ENCODE data around the gene MPP3. TPM values are rescaled to one million over a fixed set of nuclear protein-coding genes. Genes with fewer than 3 reads are reported as not detected.

MPP3 gene
- total RNA-seq, 1 experiment from 2014 or later = 13.4 TPM

DNA sequence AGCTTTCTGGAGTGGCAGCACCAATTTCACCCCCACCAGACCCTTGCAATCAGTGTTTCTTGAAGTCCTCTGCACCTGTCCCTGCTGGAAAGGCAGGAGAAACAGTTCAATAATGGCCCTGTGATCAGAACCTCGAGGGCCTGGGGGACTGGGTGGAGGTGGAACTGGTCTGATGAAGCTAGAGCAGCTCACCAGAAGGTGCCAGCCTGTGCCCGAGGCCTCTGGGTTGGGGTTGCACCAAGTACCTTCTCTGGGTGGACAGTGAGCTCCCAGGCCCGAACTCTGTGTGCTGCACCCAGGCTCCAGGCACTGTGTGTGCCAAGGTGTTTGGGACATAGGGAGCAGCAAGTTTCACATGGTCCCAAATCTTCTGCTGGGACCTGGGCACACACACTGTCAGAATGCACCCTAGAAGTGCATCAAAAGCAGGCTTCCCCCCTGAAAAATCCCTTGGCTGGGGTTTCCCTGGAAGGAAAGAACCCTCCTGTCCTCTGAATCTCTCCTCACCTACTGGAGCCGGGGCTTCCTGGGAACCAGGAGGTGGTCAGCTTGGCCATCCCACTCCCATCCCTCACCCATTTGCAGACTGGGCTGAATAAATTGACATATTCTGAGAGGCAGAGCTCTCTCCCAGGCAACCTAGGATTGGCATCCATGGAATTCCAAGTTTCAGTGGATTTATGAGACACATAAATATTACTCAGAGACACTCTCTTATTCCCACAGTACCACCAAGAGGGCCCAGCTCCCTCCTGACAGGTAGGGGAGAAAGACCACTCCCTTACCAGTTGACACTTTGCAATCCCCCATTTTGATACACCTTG is 31.4 kb upstream of the MPP3 start:
- DNase-seq (ENCODE audit: extremely low read depth, low read depth) = no peak

DNA sequence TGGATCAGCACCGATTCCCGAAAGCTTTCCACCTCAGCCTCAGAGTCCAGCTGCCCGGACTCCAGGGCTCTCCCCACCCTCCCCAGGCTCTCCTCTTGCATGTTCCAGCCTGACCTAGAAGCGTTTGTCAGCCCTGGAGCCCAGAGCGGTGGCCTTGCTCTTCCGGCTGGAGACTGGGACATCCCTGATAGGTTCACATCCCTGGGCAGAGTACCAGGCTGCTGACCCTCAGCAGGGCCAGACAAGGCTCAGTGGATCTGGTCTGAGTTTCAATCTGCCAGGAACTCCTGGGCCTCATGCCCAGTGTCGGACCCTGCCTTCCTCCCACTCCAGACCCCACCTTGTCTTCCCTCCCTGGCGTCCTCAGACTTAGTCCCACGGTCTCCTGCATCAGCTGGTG is 29.0 kb upstream of the MPP3 start:
- DNase-seq (ENCODE audit: extremely low read depth, low read depth) = no peak

DNA sequence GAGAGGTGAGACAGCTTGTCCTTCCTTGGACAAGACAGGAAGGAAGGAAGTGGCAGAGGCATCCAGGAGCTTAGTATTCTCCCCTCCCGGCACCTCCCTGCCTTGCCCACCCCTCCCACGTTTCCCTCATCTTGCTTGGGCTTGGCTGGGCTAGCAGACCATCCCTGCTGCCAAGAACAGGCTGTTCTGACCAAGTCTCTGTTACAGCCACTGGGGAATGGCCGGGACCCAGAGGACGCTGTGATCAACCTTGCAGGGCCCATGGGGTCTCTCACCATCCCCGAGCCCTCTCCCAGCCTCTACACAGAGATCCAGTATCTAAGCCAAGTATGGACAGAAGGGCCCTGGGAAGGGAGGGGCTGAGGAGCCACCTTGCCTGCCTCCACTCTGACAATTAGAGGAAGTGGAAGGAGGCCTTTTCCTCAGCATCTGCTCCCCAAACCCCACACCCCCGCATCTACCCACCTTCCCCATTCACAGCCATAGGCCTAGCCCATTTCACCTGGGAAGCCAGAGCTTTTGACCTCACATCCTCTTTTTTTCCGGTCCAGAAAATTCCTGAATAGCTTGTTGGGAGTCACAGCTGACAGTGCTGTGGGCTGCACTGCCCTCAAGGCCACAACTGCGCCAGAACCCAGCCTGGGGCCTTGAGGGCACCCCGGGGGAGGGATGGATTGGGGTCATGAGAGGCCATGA is 28.1 kb upstream of the MPP3 start:
- no peak for DNase-seq (ENCODE audit: extremely low read depth, low read depth)

DNA sequence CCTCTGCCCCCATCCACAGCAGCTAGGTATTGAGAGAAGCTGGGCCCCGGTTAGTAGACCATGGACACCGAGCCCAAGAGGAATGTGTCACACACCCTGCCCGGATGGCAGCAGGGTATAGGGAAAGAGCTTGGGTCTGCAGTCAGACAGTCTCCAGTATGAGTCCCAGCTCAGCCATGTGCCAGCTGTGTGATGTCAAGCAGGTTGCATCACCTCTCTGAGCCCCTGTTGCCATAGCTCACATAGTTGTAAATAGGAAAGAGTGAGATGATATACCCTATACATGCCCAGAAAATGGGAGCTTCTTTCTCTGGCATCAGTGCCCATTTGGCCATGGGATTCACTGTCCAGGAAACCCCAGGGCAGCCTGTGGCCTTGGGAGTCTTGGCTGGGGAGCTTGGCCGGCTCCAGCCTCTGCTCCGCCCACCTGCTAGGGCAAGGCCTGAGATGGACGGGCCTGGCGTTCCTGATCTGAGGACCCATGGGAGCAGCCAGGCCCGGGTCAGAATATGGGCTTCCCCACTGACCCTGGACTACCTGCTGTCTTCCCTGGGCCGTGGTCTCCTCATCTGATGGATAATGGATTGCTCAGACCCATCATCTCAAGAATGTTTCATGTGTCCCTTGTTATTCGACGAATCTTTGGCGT is 27.3 kb upstream of the MPP3 start:
- no peak for DNase-seq (ENCODE audit: extremely low read depth, low read depth)

GRCh38 chr17:43857957-43858600 is 25.1 kb upstream of the MPP3 start:
- DNase-seq (ENCODE audit: extremely low read depth, low read depth) = no peak

- no peak for DNase-seq (ENCODE audit: extremely low read depth, low read depth)
These were observed 24.2 kb upstream of the MPP3 start for GRCh38 chr17:43857141-43857540.

DNA sequence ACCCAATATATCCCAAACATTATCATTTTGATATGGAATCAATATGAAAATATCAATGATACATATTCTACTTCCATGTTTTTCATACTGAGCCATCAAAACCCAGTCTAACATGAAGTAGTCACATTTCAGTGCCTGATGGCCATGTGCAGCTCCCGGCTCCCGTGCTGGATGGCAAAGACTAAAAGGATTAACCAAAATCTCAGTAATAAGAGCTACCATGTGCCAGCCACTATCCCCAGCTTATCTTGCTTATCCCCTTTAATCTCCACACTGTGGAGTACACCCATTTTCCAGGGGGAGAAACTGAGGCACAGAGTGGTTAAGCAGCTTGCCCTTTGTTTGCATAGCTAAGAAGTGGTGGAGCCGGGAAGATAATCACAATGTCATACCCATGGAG is 23.2 kb upstream of the MPP3 start:
- no peak for DNase-seq (ENCODE audit: extremely low read depth, low read depth)

DNA sequence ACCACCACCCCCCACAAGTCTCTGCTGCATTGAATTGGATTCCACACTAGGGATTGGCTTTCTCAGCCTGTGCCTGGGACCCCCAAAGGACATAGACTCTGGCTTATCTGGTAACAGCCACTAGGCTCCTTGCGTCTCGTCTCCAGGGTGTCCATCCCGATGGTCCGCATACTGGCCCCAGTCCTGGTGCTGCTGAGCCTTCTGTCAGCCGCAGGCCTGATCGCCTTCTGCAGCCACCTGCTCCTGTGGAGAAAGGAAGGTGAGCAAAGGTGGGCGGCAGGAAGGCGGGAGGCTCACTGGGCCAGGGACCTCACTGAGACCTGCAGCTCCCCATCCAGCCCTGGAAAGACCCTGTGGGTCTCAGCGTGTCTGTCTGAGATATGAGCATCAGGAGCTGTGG is 22.1 kb upstream of the MPP3 start:
- no peak for DNase-seq (ENCODE audit: extremely low read depth, low read depth)

- DNase-seq (ENCODE audit: extremely low read depth, low read depth) = no peak
These were observed 21.6 kb upstream of the MPP3 start for GRCh38 chr17:43854498-43854897.

DNA sequence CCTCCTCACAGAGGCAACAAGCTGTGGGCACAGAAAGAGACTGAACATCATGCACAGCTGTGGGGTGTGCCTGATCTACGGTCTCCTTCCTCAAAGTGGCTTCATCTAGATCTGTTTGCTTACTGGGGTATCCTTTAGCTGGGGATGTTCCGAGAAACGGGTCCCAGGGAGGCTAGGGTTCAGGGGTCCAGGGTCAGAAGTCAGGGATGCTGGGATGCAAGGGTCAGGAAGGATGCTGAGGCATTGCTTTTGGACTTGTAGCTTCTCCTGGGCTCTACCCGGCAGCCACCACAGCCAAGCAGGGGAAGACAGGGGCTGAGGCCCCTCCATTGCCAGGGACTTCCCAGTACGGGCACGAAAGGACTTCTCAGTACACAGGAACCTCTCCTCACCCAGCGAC is 20.6 kb upstream of the MPP3 start:
- no peak for DNase-seq (ENCODE audit: extremely low read depth, low read depth)

- no peak for DNase-seq (ENCODE audit: extremely low read depth, low read depth)
These were observed 19.6 kb upstream of the MPP3 start for GRCh38 chr17:43852571-43852970.

GRCh38 chr17:43849116-43849515 is 16.2 kb upstream of the MPP3 start:
- no peak for DNase-seq (ENCODE audit: extremely low read depth, low read depth)

GRCh38 chr17:43848601-43849000 is 15.7 kb upstream of the MPP3 start:
- no peak for DNase-seq (ENCODE audit: extremely low read depth, low read depth)

GRCh38 chr17:43846963-43847371 is 14.0 kb upstream of the MPP3 start, which contains the start of gene CD300LG:
TSS of gene CD300LG (plus strand) at chr17:43847176. CDS start at chr17:43847217, 41 bp downstream.
- DNase-seq (ENCODE audit: extremely low read depth, low read depth) = no peak

- DNase-seq (ENCODE audit: extremely low read depth, low read depth) = peak; percentile 78
These were observed 13.3 kb upstream of the MPP3 start for GRCh38 chr17:43846221-43846712.

- no peak for DNase-seq (ENCODE audit: extremely low read depth, low read depth)
These were observed 12.8 kb upstream of the MPP3 start for GRCh38 chr17:43845766-43846165.

DNA sequence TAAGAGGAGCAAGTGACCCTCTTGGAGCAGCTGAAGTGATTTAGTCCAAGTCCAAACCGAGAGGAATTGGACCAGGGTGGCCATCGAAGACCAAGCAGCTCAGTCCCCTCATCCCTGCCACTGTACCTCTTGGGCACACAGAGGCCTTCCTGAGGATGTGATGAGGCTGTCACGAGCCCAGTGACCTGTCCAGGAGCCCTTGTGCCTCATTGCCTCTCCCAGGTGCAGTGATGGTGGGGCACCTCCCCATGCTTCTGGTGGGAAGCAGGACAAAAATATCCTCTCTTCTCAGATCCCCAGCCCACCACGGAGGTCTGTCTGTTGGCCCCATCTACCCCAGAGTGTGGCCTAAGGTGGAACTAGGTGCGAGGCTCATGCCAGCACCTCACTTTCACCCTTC is 11.3 kb upstream of the MPP3 start:
- DNase-seq (ENCODE audit: extremely low read depth, low read depth) = no peak

DNA sequence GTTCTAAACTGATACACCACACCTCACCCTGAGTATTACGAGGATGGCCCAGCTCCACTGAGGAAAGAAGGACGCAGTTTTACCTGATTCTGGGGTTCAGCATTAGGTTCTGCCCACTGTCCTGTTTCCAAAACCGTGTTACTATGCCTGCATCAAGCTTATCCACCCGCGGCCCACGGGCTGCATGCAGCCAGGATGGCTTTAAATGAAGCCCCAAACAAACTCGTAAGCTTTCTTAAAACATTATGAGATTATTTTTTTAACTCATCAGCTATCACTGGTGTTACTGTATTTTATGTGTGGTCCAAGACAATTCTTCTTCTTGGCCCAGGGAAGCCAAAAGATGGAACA is 10.0 kb upstream of the MPP3 start:
- DNase-seq (ENCODE audit: extremely low read depth, low read depth) = no peak

- DNase-seq (ENCODE audit: extremely low read depth, low read depth) = peak; percentile 38
These were observed 9.4 kb upstream of the MPP3 start for GRCh38 chr17:43842091-43842974.

GRCh38 chr17:43841282-43841681 is 8.3 kb upstream of the MPP3 start:
- no peak for DNase-seq (ENCODE audit: extremely low read depth, low read depth)
